H1 (cell line): Measurements from ENCODE around the gene CTIF. TPM values are rescaled to one million over a fixed set of nuclear protein-coding genes. Genes with fewer than 3 reads are reported as not detected.

ENCODE experiments used
- CTCF ChIA-PET: fragments of 300-600 bp; sonication (Branson Sonifier 250); formaldehyde crosslinking; loops from one replicate; lab custom pipeline; 2021; ENCODE audit not compliant: partially characterized antibody; lab: Charles Lee
- POLR2A ChIA-PET: fragments of 300-600 bp; sonication (Branson Sonifier 250); formaldehyde crosslinking; loops from one replicate; lab custom pipeline; 2021; ENCODE audit warnings: inconsistent platforms; ENCODE audit not compliant: partially characterized antibody; lab: Charles Lee
- DNase-seq, 2 experiments: peaks; one replicate each; pipeline versions ENCODE4 v3.0.0 to v3.0.0-alpha.2; 2010 to 2022; ENCODE audit warnings: low spot score in 2 of 2, low read depth in 1 of 2, mixed read lengths in 1 of 2
- FAIRE-seq: peaks from 2 replicates; lab custom pipeline; 2011; peaks lifted over from hg19 to GRCh38; lab: Jason Lieb, UNC
- H2AFZ ChIP-seq: 2 replicates; pipeline ENCODE4 v1.8.1; 2012; ENCODE audit warnings: low read length, inconsistent platforms
- H2AK5ac ChIP-seq: 2 replicates; pipeline ENCODE4 v1.6.1; 2013; ENCODE audit warnings: low read depth, low read length
- H2BK120ac ChIP-seq: replicated peaks from 2 replicates; pipeline ENCODE3; 2013; ENCODE audit warnings: low read depth, low read length, inconsistent platforms
- H2BK12ac ChIP-seq: 2 replicates; pipeline ENCODE4 v1.6.1; 2013; ENCODE audit warnings: low read depth, low read length
- H2BK15ac ChIP-seq: 2 replicates; pipeline ENCODE4 v1.6.1; 2013; ENCODE audit warnings: low read length
- H2BK20ac ChIP-seq: 2 replicates; pipeline ENCODE4 v1.6.1; 2013; ENCODE audit warnings: low read length
- H2BK5ac ChIP-seq: 2 replicates; pipeline ENCODE4 v1.6.1; 2013; ENCODE audit warnings: low read depth, low read length
- H3K14ac ChIP-seq: 2 replicates; pipeline ENCODE4 v1.6.1; 2013; ENCODE audit warnings: inconsistent platforms; ENCODE audit not compliant: insufficient read length
- H3K18ac ChIP-seq: 2 replicates; pipeline ENCODE4 v1.6.1; 2013; ENCODE audit warnings: low read length; ENCODE audit errors: extremely low read depth
- H3K23ac ChIP-seq: 2 replicates; pipeline ENCODE4 v1.6.1; 2013; ENCODE audit warnings: inconsistent platforms; ENCODE audit not compliant: insufficient read length
- H3K23me2 ChIP-seq: 2 replicates; pipeline ENCODE4 v1.6.1; 2013; ENCODE audit warnings: low read depth, low read length
- H3K27ac ChIP-seq: 2 replicates; pipeline ENCODE4 v1.6.1; 2011; ENCODE audit warnings: low read depth, low read length, inconsistent platforms
- H3K27me3 ChIP-seq, 4 experiments: replicated peaks in 1 of 4; 1 replicate in 1 of 4; 2 replicates in 3 of 4; pipeline versions ENCODE4 v1.6.1 to v1.8.1; 2011 to 2013; ENCODE audit warnings: low read length in 3 of 4, mild to moderate bottlenecking in 3 of 4, inconsistent platforms in 2 of 4, mixed read lengths in 2 of 4, moderate library complexity in 1 of 4; ENCODE audit not compliant: control insufficient read depth in 3 of 4, insufficient read depth in 3 of 4; ENCODE audit errors: extremely low read depth in 1 of 4
- H3K36me3 ChIP-seq, 4 experiments: 2 replicates each; pipeline versions ENCODE4 v1.6.1 to v1.8.1; 2011 to 2013; ENCODE audit warnings: mild to moderate bottlenecking in 4 of 4, low read length in 3 of 4, moderate library complexity in 2 of 4, control low read depth in 1 of 4, inconsistent platforms in 1 of 4; ENCODE audit not compliant: insufficient read depth in 4 of 4, control insufficient read depth in 2 of 4
- H3K4ac ChIP-seq: replicated peaks from 2 replicates; pipeline ENCODE3; 2013; ENCODE audit warnings: low read length, low read depth, mixed read lengths, inconsistent platforms; ENCODE audit not compliant: insufficient read length
- H3K4me1 ChIP-seq, 4 experiments: replicated peaks in 1 of 4; 1 replicate in 1 of 4; 2 replicates in 3 of 4; pipeline versions ENCODE4 v1.6.1 to v1.8.1; 2011 to 2013; ENCODE audit warnings: low read length in 3 of 4, inconsistent platforms in 2 of 4, mixed read lengths in 1 of 4; ENCODE audit not compliant: insufficient read depth in 4 of 4, control insufficient read depth in 3 of 4
- H3K4me2 ChIP-seq, 2 experiments: 2 replicates each; pipeline versions ENCODE4 v1.6.1 to v1.8.1; 2011 to 2013; ENCODE audit warnings: low read depth in 2 of 2, low read length in 2 of 2, control low read depth in 1 of 2, inconsistent platforms in 1 of 2, mild to moderate bottlenecking in 1 of 2; ENCODE audit not compliant: insufficient read depth in 1 of 2
- H3K4me3 ChIP-seq, 4 experiments: fragments of 200-600, 300-600 bp in 1 of 4; sonication (generic), shearing (Covaris generic), sonication (Bioruptor Twin) in 1 of 4; 2 replicates each; pipeline versions ENCODE4 v1.5.1 to v1.8.1; 2011 to 2016; ENCODE audit warnings: low read length in 4 of 4, low read depth in 3 of 4, control low read depth in 2 of 4, inconsistent platforms in 2 of 4, mild to moderate bottlenecking in 2 of 4, mixed read lengths in 1 of 4, moderate library complexity in 1 of 4; ENCODE audit not compliant: insufficient read depth in 2 of 4; ENCODE audit errors: extremely low read depth in 1 of 4
- H3K56ac ChIP-seq: replicated peaks from 2 replicates; pipeline ENCODE3; 2013; ENCODE audit warnings: low read depth, mild to moderate bottlenecking, mixed read lengths, low read length, inconsistent platforms; ENCODE audit not compliant: insufficient read length
- H3K79me1 ChIP-seq: 2 replicates; pipeline ENCODE4 v1.6.1; 2013; ENCODE audit warnings: low read depth, low read length, control low read depth
- H3K79me2 ChIP-seq, 2 experiments: 2 replicates each; pipeline versions ENCODE4 v1.6.1 to v1.8.1; 2012 to 2013; ENCODE audit warnings: low read length in 2 of 2, mild to moderate bottlenecking in 2 of 2, inconsistent platforms in 1 of 2; ENCODE audit not compliant: insufficient read depth in 2 of 2, control insufficient read depth in 1 of 2
- H3K9ac ChIP-seq, 4 experiments: replicated peaks in 1 of 4; 1 replicate in 1 of 4; 2 replicates in 3 of 4; pipeline versions ENCODE4 v1.6.1 to v1.8.1; 2011 to 2013; ENCODE audit warnings: low read depth in 3 of 4, low read length in 3 of 4, control low read depth in 2 of 4, mild to moderate bottlenecking in 2 of 4, moderate library complexity in 2 of 4, inconsistent platforms in 1 of 4; ENCODE audit errors: extremely low read depth in 1 of 4
- H3K9me3 ChIP-seq, 2 experiments: 2 replicates each; pipeline versions ENCODE4 v1.6.1 to v1.8.1; 2012 to 2013; ENCODE audit warnings: mild to moderate bottlenecking in 2 of 2, moderate library complexity in 2 of 2, control low read depth in 1 of 2, inconsistent platforms in 1 of 2, low read depth in 1 of 2, low read length in 1 of 2, mixed read lengths in 1 of 2; ENCODE audit not compliant: insufficient read depth in 2 of 2
- H4K20me1 ChIP-seq, 2 experiments: replicated peaks in 1 of 2; 2 replicates each; pipeline versions ENCODE3 to v1.8.1; 2011 to 2013; ENCODE audit warnings: inconsistent platforms in 2 of 2, low read length in 2 of 2, mild to moderate bottlenecking in 1 of 2; ENCODE audit not compliant: insufficient read depth in 2 of 2, control insufficient read depth in 1 of 2
- H4K5ac ChIP-seq: 2 replicates; pipeline ENCODE4 v1.6.1; 2013; ENCODE audit warnings: low read length, low read depth, mixed read lengths, inconsistent platforms; ENCODE audit not compliant: insufficient read length
- H4K8ac ChIP-seq: 2 replicates; pipeline ENCODE4 v1.8.0; 2013; ENCODE audit warnings: mild to moderate bottlenecking, moderate library complexity, low read length, inconsistent platforms; ENCODE audit not compliant: insufficient read depth; ENCODE audit errors: extremely low read depth
- H4K91ac ChIP-seq: replicated peaks from 2 replicates; pipeline ENCODE3; 2013; ENCODE audit warnings: low read length, mixed read lengths, inconsistent platforms; ENCODE audit not compliant: insufficient read length
- ASH2L ChIP-seq: fragments of 200-600, 300-600 bp; sonication (generic); IDR thresholded peaks from one replicate; pipeline ENCODE4 v1.7.1; 2017; ENCODE audit warnings: low read length
- ATF2 ChIP-seq: IDR thresholded peaks from 2 replicates; pipeline ENCODE4 v1.6.1; 2012; ENCODE audit warnings: low read length, inconsistent platforms
- BRCA1 ChIP-seq: IDR thresholded peaks from 2 replicates; pipeline ENCODE4 v1.6.1; 2012; ENCODE audit warnings: low read depth, low read length, improper control_type of control experiment
- CTBP2 ChIP-seq: IDR thresholded peaks from 2 replicates; pipeline ENCODE4 v1.7.0; 2011; ENCODE audit warnings: borderline replicate concordance, mild to moderate bottlenecking, moderate library complexity, mixed read lengths, low read length; ENCODE audit not compliant: insufficient read depth, insufficient read length
- KDM4A ChIP-seq: IDR thresholded peaks from one replicate; pipeline ENCODE4 v1.7.1; 2012; ENCODE audit warnings: low read depth, mild to moderate bottlenecking, moderate library complexity, low read length, inconsistent platforms; ENCODE audit not compliant: severe bottlenecking
- TAF7 ChIP-seq: optimal IDR thresholded peaks from 2 replicates; pipeline ENCODE3; 2011; ENCODE audit warnings: low read depth, mild to moderate bottlenecking, inconsistent platforms, low read length, moderate library complexity, borderline replicate concordance
- WGBS, 2 experiments: shearing (Covaris generic) in 1 of 2; methylation state at CpG; one replicate each; pipeline versions ENCODE4 v1.1.6 to v1.1.7; 2013 to 2015; ENCODE audit warnings: low lambda C conversion rate in 2 of 2, mixed read lengths in 2 of 2, inconsistent platforms in 1 of 2, low coverage in 1 of 2, missing lambda C conversion rate in 1 of 2; ENCODE audit not compliant: insufficient replicate concordance in 2 of 2, insufficient coverage in 1 of 2, insufficient read length in 1 of 2; ENCODE audit errors: extremely low coverage in 1 of 2, missing lambda C conversion rate in 1 of 2; 5-methylcytosine and 5-hydroxymethylcytosine counted together
- polyA plus RNA-seq, 7 experiments: library from polyadenylated mRNA; depleted of rRNA in 3 of 7; stranded (reverse) in 5 of 7; unstranded in 2 of 7; fragments of >200 nt in 5 of 7; fragments of 200-250 nt in 2 of 7; gene quantifications; 1 replicate in 5 of 7; 2 replicates in 1 of 7; 4 replicates in 1 of 7; pipeline versions ENCODE4 v1.2.1 to v1.2.3, GENCODE V29; 2011 to 2013; ENCODE audit warnings: missing spikeins in 2 of 7, mixed read lengths in 2 of 7
- total RNA-seq: library from RNA; stranded (reverse); fragmentation: NEBNext Ultra II Directional; extraction: Animal tissue kit (Norgen Biotek cat#: 25700); gene quantifications from 2 replicates; pipeline ENCODE4 v1.2.1, GENCODE V29; 2021

The CTIF gene
- total and polyA plus RNA-seq, 2 of the 8 experiments (the other 6 are each of a cell fraction or from before 2014, with no cell fraction given): 9.0 to 17.8 TPM

GRCh38 chr18:48645427-48646002 is 106.7 kb downstream of the CTIF start:
- no peak overlapping the region for H3K14ac ChIP-seq
- no peak overlapping the region for H2BK15ac ChIP-seq
- H3K79me1 ChIP-seq: no peaks in the 10 kb centered on the region
- no peak overlapping the region for H2BK5ac ChIP-seq
- peaks cover 0 to 8% (median 2%) of the 10 kb centered on the region in 4 experiments; a peak in 2 of 7 replicates for H3K4me1 ChIP-seq
- H3K56ac ChIP-seq: no peak overlapping the region
- CTCF ChIA-PET: interaction anchor here (0.6 to 1.7 kb wide), 5 partner anchors 14 to 184 kb away, joined by 3 to 6 read pairs (median 4); no protein-coding TSS in a partner anchor
- H2BK20ac ChIP-seq: no peak overlapping the region
- no peaks in the 10 kb centered on the region for H3K9me3 ChIP-seq
- H3K79me2 ChIP-seq: no peaks in the 10 kb centered on the region
- H2BK12ac ChIP-seq: no peak overlapping the region
- H2AK5ac ChIP-seq: no peak overlapping the region
- 92% methylated on average over 9 of the region's 10 CpGs; no CpG with 5 or more reads in 1 of the 2 experiments for WGBS, 2 experiments
- no peak overlapping the region for H3K4me3 ChIP-seq
- no peak overlapping the region for H2BK120ac ChIP-seq
- H4K91ac ChIP-seq: no peak overlapping the region
- no peak overlapping the region for H3K9ac ChIP-seq
- no peak overlapping the region for H3K23ac ChIP-seq
- H4K20me1 ChIP-seq: no peaks in the 10 kb centered on the region
- POLR2A ChIA-PET: no interaction called here
- H3K27me3 ChIP-seq: no peaks in the 10 kb centered on the region
- H3K4ac ChIP-seq: no peak overlapping the region
- no peak overlapping the region for H4K8ac ChIP-seq
- DNase-seq (no peak), FAIRE-seq (no peak)
- H3K18ac ChIP-seq: no peak overlapping the region
- no peak overlapping the region for H3K4me2 ChIP-seq
- no peaks in the 10 kb centered on the region; the same call in 1 of the 2 replicates for H3K23me2 ChIP-seq
- H3K36me3 ChIP-seq: no peaks in the 10 kb centered on the region
- TF ChIP-seq CTBP2 (no peak), ATF2 (no peak), BRCA1 (no peak), TAF7 (no peak), KDM4A (no peak), ASH2L (no peak)
- TF ChIP-seq, all 59 proteins: peak for 0
- H4K5ac ChIP-seq: no peak overlapping the region
- H2AFZ ChIP-seq: no peak overlapping the region
- no peak overlapping the region for H3K27ac ChIP-seq
